Measurements from ENCODE around the gene ZNF516.

The ZNF516 gene

DNA sequence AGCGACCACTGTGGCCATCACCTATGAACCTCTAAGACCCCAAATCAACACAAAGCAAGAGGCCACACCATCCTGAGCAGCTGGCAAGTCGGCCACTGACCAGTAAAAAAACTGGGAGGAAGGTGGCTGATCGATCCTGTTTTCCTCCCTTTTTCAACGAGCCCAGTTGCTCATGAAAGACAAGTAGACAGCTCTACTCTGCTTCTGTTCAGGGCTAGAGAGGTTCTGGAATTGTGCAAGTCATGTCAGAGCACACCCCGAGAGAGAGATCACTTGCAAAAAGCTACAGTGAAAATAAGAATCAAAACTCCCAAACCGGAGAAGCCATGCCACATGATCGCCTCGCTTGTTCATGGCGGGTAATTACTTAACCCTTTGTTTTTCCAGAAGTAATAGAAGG is 34.6 kb downstream of the ZNF516 start:
- Histone ChIP-seq H3K9me2 (replicated peaks; ENCODE audit: control insufficient read depth, low read length) (no peaks in the 10 kb centered on the region), H4K20me1 (ENCODE audit: control insufficient read depth, insufficient read depth, low read depth, low read length) (peaks cover 29% of the 10 kb centered on the region; the same call in 1 of the 2 replicates), H3K4me1 (ENCODE audit: control insufficient read depth, low read length) (peaks cover 36% of the 10 kb centered on the region), H3K4me3 (ENCODE audit: low read length) (no peak overlapping the region), H3K79me2 (ENCODE audit: control insufficient read depth, low read length) (peaks cover 98% of the 10 kb centered on the region), H3K9me3 (ENCODE audit: control insufficient read depth, insufficient read depth, low read length) (no peaks in the 10 kb centered on the region), H3K27ac (ENCODE audit: low read depth, low read length) (no peak overlapping the region), H3F3A (ENCODE audit: control insufficient read depth, insufficient read depth) (no peaks in the 10 kb centered on the region), H3K36me3 (ENCODE audit: control insufficient read depth, low read length) (peaks cover 16% of the 10 kb centered on the region), H3K4me2 (ENCODE audit: low read length) (no peak overlapping the region), H3K27me3 (ENCODE audit: control insufficient read depth, low read length) (no peaks in the 10 kb centered on the region)
- no peak for TF ChIP-seq EZH2phosphoT487 (IDR thresholded peaks at IDR 0.05; ENCODE audit: borderline replicate concordance, low read length)
- TF ChIP-seq, protein P1, sequence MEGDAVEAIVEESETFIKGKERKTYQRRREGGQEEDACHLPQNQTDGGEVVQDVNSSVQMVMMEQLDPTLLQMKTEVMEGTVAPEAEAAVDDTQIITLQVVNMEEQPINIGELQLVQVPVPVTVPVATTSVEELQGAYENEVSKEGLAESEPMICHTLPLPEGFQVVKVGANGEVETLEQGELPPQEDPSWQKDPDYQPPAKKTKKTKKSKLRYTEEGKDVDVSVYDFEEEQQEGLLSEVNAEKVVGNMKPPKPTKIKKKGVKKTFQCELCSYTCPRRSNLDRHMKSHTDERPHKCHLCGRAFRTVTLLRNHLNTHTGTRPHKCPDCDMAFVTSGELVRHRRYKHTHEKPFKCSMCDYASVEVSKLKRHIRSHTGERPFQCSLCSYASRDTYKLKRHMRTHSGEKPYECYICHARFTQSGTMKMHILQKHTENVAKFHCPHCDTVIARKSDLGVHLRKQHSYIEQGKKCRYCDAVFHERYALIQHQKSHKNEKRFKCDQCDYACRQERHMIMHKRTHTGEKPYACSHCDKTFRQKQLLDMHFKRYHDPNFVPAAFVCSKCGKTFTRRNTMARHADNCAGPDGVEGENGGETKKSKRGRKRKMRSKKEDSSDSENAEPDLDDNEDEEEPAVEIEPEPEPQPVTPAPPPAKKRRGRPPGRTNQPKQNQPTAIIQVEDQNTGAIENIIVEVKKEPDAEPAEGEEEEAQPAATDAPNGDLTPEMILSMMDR (IDR thresholded peaks at IDR 0.05; ENCODE audit: low read depth, low read length, poor library complexity, severe bottlenecking): no peak

- Histone ChIP-seq H3K4me2 (ENCODE audit: low read length) (no peak overlapping the region), H3K4me1 (ENCODE audit: control insufficient read depth, low read length) (peaks cover 36% of the 10 kb centered on the region), H3K9me2 (replicated peaks; ENCODE audit: control insufficient read depth, low read length) (no peaks in the 10 kb centered on the region), H3K36me3 (ENCODE audit: control insufficient read depth, low read length) (peaks cover 16% of the 10 kb centered on the region), H3K27ac (ENCODE audit: low read depth, low read length) (no peak overlapping the region), H3K4me3 (ENCODE audit: low read length) (no peak overlapping the region), H3K9me3 (ENCODE audit: control insufficient read depth, insufficient read depth, low read length) (no peaks in the 10 kb centered on the region), H3K27me3 (ENCODE audit: control insufficient read depth, low read length) (no peaks in the 10 kb centered on the region), H3K79me2 (ENCODE audit: control insufficient read depth, low read length) (peaks cover 98% of the 10 kb centered on the region), H3F3A (ENCODE audit: control insufficient read depth, insufficient read depth) (no peaks in the 10 kb centered on the region), H4K20me1 (ENCODE audit: control insufficient read depth, insufficient read depth, low read depth, low read length) (peaks cover 31% of the 10 kb centered on the region; the same call in 1 of the 2 replicates)
- no peak for TF ChIP-seq EZH2phosphoT487 (IDR thresholded peaks at IDR 0.05; ENCODE audit: borderline replicate concordance, low read length)
- TF ChIP-seq, protein P1 (IDR thresholded peaks at IDR 0.05; ENCODE audit: low read depth, low read length, poor library complexity, severe bottlenecking): no peak
Observed at GRCh38 chr18:76459687-76460350, 35.2 kb downstream of the ZNF516 start.

GRCh38 chr18:76459312-76459686 is 35.7 kb downstream of the ZNF516 start:
- no peaks in the 10 kb centered on the region for H3K27me3 ChIP-seq (ENCODE audit: control insufficient read depth, low read length)
- H3F3A ChIP-seq (ENCODE audit: control insufficient read depth, insufficient read depth): no peaks in the 10 kb centered on the region; the same call in 1 of the 2 replicates
- no peak overlapping the region for H3K27ac ChIP-seq (ENCODE audit: low read depth, low read length)
- H3K4me3 ChIP-seq (ENCODE audit: low read length): no peak overlapping the region
- peaks cover 16% of the 10 kb centered on the region for H3K36me3 ChIP-seq (ENCODE audit: control insufficient read depth, low read length)
- peaks cover 30% of the 10 kb centered on the region; the same call in 1 of the 2 replicates for H4K20me1 ChIP-seq (ENCODE audit: control insufficient read depth, insufficient read depth, low read depth, low read length)
- peaks cover 36% of the 10 kb centered on the region for H3K4me1 ChIP-seq (ENCODE audit: control insufficient read depth, low read length)
- H3K4me2 ChIP-seq (ENCODE audit: low read length): no peak overlapping the region
- no peaks in the 10 kb centered on the region for H3K9me3 ChIP-seq (ENCODE audit: control insufficient read depth, insufficient read depth, low read length)
- H3K79me2 ChIP-seq (ENCODE audit: control insufficient read depth, low read length): peaks cover 98% of the 10 kb centered on the region
- no peak for TF ChIP-seq EZH2phosphoT487 (IDR thresholded peaks at IDR 0.05; ENCODE audit: borderline replicate concordance, low read length)
- TF ChIP-seq, protein P1 (IDR thresholded peaks at IDR 0.05; ENCODE audit: low read depth, low read length, poor library complexity, severe bottlenecking): no peak
- no peaks in the 10 kb centered on the region for H3K9me2 ChIP-seq (replicated peaks; ENCODE audit: control insufficient read depth, low read length)

All from DOHH2 (cell line).